ENCODE data around the gene ESYT3.

ESYT3 gene

DNA sequence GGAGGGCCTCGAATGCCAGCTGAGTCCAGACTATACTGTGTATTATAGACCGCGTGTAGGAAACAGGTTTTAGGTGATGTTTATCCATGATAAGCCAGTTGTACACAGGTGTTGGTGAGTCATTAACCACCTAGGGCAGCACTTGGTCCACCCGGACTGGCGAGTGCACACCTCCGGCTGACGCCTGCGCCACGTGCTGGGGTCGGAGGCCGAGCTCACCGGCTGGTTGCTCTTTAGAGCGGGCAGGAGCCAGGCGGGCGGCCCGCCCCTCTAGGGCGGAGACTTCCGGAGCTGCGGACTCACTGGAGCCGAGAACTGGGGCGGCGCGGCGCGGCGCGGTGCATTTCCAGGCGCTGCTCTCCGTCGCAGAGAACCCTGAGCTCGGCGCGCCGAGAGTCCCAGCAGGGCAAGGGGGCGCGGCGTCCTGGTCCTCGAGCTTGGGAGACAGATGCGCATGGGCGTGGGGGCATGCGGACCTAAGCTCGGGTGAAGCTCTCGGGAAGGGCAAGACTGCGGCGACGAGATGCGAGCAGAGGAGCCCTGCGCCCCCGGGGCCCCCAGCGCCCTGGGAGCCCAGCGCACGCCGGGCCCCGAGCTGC, at the start of gene ESYT3:
Gene ESYT3, plus strand, starts transcription at position 341 of the 599 bp plus-strand sequence. Its CDS starts 183 bp downstream, at position 524.
- no peak for DNase-seq (ENCODE audit: low read depth, low spot score)

DNA sequence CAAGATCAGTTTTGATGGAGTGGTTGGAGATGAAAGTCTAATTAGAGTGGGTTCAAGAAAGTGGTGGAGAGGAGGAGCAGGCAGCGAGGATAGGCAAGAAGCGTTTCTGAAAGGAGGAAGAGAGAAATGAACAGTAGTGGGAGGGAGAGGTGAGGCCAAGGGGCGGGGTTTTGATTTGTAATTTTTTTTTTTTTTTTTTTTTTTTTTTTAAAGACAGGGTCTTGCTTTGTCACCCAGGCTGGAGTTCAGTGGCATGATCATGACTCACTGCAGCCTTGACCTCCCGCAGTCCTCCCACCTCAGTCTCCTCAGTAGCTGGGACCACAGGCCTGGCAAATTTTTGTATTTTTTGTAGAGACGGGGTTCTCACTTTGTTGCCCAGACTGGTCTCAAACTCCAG, 49.4 kb upstream of the ESYT3 start:
- DNase-seq (ENCODE audit: low read depth, low spot score) = no peak

DNA sequence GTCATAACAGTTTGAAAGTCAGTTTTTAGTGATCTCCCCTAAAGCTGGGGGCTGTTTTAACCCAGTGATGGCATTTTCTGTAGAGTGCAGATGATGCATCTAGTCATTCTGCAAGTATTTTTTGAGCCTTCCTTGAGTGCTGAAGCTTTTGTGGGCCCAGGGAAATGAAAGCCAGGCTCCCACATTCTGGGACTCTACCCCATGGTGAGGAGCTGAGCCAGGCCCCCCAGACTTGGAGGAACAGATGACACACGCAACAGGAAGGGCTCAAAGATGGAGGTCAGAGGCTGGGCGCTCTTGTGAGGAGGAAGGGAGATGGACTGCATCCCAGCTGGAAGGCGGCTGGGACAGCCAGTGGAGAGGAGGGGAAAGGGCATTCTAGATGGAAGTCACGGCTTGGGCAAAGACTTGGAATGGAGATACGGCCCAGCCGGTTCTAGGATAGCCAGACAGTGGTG, 45.2 kb upstream of the ESYT3 start:
- DNase-seq (ENCODE audit: low read depth, low spot score) = no peak

GRCh38 chr3:138389841-138390581, 44.4 kb upstream of the ESYT3 start:
- no peak for DNase-seq (ENCODE audit: low read depth, low spot score)

- DNase-seq (ENCODE audit: low read depth, low spot score) = no peak
These were observed 43.9 kb upstream of the ESYT3 start for GRCh38 chr3:138390582-138390932.

DNA sequence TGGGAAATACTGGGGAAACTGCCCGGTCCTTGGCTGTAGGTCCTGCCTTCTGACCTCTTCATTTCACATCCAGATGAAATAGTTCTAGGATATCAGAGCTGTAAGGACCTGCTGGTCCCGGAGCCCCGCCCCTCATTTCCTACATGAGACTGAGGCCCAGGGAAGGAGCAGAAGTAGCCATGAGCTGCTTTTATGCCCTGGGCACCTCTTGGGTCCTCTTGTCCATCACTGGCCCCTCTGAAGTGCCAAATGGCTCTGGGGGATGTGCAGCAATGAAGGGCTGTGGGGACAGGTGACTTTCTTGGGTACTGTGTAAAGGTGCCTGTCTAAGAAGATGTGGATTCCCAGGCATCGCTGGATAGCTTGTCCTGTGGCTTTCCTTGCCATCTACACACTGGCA, 40.3 kb upstream of the ESYT3 start:
- DNase-seq (ENCODE audit: low read depth, low spot score) = no peak

DNA sequence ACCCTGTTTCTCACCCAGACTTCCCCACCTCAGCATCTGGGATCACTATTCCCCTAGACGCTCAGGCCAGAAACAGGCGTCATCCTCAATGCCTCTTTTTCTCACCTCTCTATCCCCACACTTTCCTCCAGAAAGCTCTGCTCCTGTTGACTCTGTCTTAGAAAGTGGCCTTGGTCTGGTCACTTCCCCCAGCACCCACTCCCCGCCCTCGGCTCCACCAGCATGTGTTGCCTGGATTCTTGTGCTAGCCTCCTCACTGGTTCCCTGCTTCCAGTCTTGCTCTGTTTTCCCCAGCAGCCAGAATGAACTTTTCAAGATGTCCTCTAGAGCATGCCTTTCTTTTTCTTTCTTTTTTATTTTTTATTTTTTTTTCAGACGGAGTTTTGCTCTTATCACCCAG, 39.7 kb upstream of the ESYT3 start:
- DNase-seq (ENCODE audit: low read depth, low spot score) = no peak

GRCh38 chr3:138395865-138396751, 38.3 kb upstream of the ESYT3 start:
- DNase-seq (ENCODE audit: low read depth, low spot score) = no peak

DNA sequence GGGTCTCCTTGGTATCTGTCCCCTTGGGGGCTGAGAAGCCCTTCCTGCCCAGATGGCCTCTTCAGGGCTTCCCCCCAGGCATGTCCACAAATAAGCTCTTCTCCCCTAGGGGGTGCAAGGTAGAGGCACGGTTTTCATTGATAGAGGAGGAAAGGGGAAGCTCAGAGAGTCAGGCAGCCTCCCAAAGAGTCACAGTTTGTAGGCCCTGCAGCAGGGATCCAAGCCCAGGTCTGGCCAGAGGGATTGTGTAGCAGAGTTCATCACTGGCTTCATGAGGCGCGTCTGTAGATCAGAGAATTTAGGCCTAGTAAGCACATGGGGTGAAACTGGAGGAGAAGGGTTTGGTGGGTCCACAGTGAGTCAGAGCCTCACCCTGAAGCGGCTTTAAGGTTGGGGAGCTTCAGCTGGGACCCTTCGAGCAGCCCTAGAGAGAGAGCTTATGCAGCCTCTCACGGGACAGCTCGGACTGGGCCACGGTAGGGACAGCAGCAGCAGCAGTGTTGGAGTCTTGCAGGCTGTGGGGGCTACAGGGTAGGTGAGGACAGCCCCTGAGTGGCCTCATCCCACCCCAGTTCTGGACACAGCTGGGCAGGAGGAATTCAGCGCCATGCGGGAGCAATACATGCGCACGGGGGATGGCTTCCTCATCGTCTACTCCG, 37.5 kb upstream of the ESYT3 start:
- no peak for DNase-seq (ENCODE audit: low read depth, low spot score)

- no peak for DNase-seq (ENCODE audit: low read depth, low spot score)
These were observed 36.4 kb upstream of the ESYT3 start for GRCh38 chr3:138397983-138398382.

DNA sequence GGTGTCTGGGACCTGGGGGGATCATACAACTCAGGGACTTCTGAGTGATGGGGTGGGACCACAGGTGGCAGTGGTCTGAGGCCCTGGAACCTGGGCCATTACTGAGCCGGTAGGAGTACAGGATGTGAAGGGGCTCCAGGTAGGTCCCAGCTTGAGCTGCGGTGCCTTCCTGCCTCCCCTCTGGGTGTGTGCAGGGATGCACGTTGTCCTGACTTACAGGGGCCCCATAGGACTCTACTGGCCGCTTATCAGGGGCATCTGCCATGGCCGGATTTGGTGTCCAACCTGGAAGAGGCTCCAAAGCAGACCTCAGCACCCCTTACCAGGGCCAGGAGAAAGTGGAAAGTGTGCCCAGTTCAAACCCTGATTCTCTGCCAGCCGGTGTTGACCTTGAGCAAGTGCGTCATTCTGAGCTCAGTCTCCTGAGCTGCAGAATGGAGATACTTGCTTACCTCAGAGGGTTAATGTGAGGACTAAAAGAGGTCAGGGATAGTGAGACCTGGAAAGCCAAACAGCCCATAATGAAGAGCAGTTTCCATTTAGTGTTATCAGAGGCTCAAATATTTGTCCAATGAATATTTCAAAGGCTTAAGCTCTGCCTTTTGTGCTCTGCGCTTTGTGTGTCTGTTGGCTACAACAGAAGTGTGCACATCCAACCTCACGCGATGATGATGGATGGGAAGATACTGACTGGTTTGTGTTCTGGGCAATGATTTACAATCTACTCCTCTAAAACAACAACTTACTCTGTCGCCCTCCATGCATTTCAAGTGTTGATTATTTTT, 35.4 kb upstream of the ESYT3 start:
- DNase-seq (ENCODE audit: low read depth, low spot score) = no peak

- DNase-seq (ENCODE audit: low read depth, low spot score) = no peak
These were observed 34.6 kb upstream of the ESYT3 start for GRCh38 chr3:138399766-138400165.

- DNase-seq (ENCODE audit: low read depth, low spot score) = no peak
These were observed 33.8 kb upstream of the ESYT3 start for GRCh38 chr3:138400651-138401070.

DNA sequence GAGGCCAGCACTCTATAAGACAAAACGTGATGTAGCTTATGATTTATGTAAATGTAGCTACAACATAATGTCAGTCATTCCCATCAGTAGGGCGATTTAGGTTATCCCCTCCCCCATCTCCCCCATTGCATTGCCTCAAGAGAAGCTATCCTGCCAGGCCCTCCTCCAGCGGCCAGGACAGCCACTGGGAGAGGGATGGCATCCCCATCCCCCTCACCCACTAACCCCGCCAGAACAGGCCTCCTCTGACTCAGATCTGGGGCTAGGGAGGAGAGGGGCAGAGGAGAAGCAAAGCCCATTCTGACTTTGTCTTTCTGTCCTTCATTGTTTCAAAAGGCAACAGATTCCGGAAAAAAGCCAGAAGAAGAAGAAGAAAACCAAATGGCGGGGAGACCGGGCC, 32.6 kb upstream of the ESYT3 start:
- no peak for DNase-seq (ENCODE audit: low read depth, low spot score)

DNA sequence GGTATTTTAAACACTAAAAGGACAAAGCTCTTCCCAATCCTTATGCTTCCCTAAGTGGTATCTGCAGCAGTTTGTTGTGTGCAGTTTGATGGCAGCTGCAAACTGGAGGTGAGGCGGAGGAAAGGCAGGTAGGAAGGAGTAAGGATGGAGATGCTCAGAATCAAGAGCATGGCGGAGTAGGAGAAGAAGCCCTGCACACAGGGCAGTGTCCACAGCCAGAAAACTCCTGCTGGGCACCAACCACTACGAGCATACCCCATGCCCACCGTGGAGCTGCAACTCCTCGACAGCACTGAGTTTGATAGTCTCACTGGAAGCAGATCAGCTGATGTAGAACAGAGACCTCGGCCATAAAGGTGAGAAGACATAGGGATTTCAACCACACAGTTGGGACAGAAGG, 30.3 kb upstream of the ESYT3 start:
- DNase-seq (ENCODE audit: low read depth, low spot score) = no peak

DNA sequence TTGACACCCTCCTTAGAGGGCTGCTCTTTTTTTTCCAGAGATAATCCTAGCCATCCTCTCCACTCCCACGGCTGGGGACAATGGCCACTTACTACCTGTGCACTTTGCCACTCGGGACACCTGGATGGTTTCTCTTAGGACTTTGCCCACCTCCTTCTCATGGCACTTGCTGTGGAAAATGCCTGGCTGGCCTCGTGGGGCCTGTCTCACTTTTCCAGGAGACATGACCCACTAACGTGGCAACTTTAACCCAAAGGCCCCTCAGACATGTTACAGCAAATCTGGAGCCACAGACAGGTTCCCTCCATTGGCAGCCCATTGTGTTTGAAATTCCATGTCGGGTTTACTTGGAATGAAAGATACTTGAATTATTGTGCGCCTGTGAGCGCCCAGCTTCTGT, 29.4 kb upstream of the ESYT3 start:
- no peak for DNase-seq (ENCODE audit: low read depth, low spot score)

GRCh38 chr3:138405486-138405885, 28.9 kb upstream of the ESYT3 start:
- no peak for DNase-seq (ENCODE audit: low read depth, low spot score)

DNA sequence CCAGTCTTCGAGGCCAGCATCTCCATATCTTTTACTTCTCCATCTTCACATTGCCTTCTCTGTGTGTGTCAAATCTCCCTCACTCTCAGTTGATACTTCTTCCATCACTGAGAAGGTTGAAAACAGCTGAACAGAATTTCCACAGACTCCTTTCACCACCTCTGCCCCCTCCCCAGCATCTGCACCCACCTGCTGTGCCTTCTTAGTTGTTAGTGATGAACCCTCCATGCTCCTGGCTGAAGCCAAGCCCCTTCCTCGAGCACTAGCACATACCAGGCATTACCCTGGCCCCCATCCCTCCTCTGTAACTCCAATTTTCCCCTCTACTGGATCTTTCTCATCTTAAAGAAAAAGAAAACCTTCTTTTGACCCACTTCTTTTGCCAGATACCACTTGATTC, 27.8 kb upstream of the ESYT3 start:
- DNase-seq (ENCODE audit: low read depth, low spot score) = no peak

GRCh38 chr3:138407236-138407907, 27.0 kb upstream of the ESYT3 start:
- no peak for DNase-seq (ENCODE audit: low read depth, low spot score)

DNA sequence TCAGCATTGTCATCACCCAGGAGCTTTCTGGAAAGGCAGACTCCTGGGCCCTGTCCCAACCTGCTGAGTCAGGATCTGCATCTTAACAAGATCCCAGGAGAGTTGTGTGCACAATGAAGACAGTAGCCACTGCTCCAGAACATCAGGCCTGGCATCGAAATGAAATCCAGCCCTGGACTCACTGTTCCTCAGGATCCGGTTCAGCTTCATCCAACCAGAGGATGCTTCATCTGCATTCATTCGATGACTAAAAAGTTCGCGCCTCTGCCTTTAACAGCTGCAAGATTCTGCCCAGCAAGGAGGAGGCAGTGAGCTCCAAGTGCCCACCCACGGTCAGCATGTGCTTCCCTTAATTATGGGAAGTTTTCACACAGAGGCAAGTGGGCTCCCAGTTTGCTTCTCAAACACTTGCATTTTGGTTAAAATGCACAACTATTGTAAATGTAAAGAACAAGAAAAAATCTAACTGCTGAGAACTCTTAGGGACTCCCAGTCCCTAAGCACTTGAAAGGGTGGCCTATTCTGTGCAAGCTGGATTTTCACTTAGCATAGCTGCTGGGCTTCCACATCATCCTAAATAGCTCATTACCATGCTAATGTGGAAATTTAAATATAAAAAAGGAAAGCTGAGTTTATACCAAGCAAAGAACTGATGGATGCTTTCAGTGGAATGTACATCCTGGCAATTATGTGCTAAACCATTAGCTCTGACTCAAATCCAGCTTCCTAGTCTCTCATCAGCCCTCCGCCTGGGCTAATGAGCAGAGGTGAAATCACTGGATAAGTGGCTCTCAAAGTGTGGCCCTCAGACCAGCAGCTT, 25.5 kb upstream of the ESYT3 start:
- no peak for DNase-seq (ENCODE audit: low read depth, low spot score)

Measured in brain pericyte (primary cell).